PC-3 (cell line): ENCODE measurements around the gene DUSP8. TPM values are rescaled to one million over a fixed set of nuclear protein-coding genes. Genes with fewer than 3 reads are reported as not detected.
"Not testable (repeated sequence)": the region's sequence is repeated elsewhere in the genome, so short reads cannot be mapped to it uniquely, and the experiment has no call there.

ENCODE experiments used
- ATAC-seq: fragments of 200-7000 bp; cut with Tn5 transposase; 2 replicates; pipeline ENCODE4 v1.9.1; 2020; ENCODE audit warnings: mild to moderate bottlenecking, moderate library complexity
- BruUV-seq: library from RNA; stranded (reverse); fragments of 400-500 nt; replicated peaks from 2 replicates; lab custom pipeline; 2021; lab: Mats Ljungman, UMichigan
- CTCF ChIA-PET: fragments of 300-600 bp; sonication (Branson Sonifier 250); formaldehyde crosslinking; loops from one replicate; lab custom pipeline; 2022; ENCODE audit warnings: antibody characterized with exemption; lab: Charles Lee
- POLR2A ChIA-PET: fragments of 300-600 bp; sonication (Branson Sonifier 250); formaldehyde crosslinking; loops from one replicate; lab custom pipeline; 2022; ENCODE audit warnings: antibody characterized with exemption; ENCODE audit not compliant: unreplicated experiment; lab: Charles Lee
- DNase-seq: peaks from one replicate; pipeline ENCODE4 v3.0.0-alpha.2; 2015
- H2AFZ ChIP-seq: fragments of 300-600 bp; sonication (generic); 2 replicates; pipeline ENCODE4 v1.6.0; 2016; ENCODE audit warnings: antibody characterized with exemption, low read length
- H3F3A ChIP-seq: fragments of 300-600 bp; sonication (generic); one replicate; pipeline ENCODE4 v1.6.0; 2017; ENCODE audit warnings: antibody characterized with exemption, low read length, control low read depth, mild to moderate bottlenecking; ENCODE audit not compliant: unreplicated experiment
- H3K27ac ChIP-seq: fragments of 300-600 bp; sonication (generic); 2 replicates; pipeline ENCODE4 v1.5.1; 2016; ENCODE audit warnings: mild to moderate bottlenecking, low read length
- H3K27me3 ChIP-seq: fragments of 300-600 bp; sonication (generic); 2 replicates; pipeline ENCODE4 v1.6.1; 2016; ENCODE audit warnings: low read length, mixed read lengths
- H3K36me3 ChIP-seq: fragments of 300-600 bp; sonication (generic); 2 replicates; pipeline ENCODE4 v1.6.1; 2016; ENCODE audit warnings: low read depth, mixed run types, low read length, mixed read lengths
- H3K4me1 ChIP-seq: fragments of 300-600 bp; sonication (generic); 2 replicates; pipeline ENCODE4 v1.5.1; 2016; ENCODE audit warnings: low read length; ENCODE audit not compliant: insufficient read depth
- H3K4me2 ChIP-seq: fragments of 300-600 bp; sonication (generic); 2 replicates; pipeline ENCODE4 v1.6.0; 2016; ENCODE audit warnings: low read length
- H3K4me3 ChIP-seq: fragments of 300-600 bp; sonication (generic); 2 replicates; pipeline ENCODE4 v1.5.1; 2016; ENCODE audit warnings: mild to moderate bottlenecking, low read length, mixed read lengths
- H3K79me2 ChIP-seq: fragments of 300-600 bp; sonication (generic); 2 replicates; pipeline ENCODE4 v1.6.1; 2017; ENCODE audit warnings: low read length, mixed read lengths
- H3K9ac ChIP-seq: fragments of 300-600 bp; sonication (generic); 2 replicates; pipeline ENCODE4 v1.6.0; 2016; ENCODE audit warnings: mild to moderate bottlenecking, low read length
- H3K9me2 ChIP-seq: fragments of 300-600 bp; sonication (generic); replicated peaks from 2 replicates; pipeline ENCODE4 v1.6.1; 2016; ENCODE audit warnings: mixed run types, low read length, mixed read lengths
- H3K9me3 ChIP-seq: fragments of 300-600 bp; sonication (generic); 2 replicates; pipeline ENCODE4 v1.6.1; 2016; ENCODE audit warnings: low read length, mixed read lengths
- H4K20me1 ChIP-seq: fragments of 300-600 bp; sonication (generic); 2 replicates; pipeline ENCODE4 v1.6.1; 2016; ENCODE audit warnings: low read length, mixed read lengths
- CTCF ChIP-seq: fragments of 300-600 bp; sonication (generic); conservative IDR thresholded peaks from 2 replicates; pipeline ENCODE4 v1.5.1; 2017; ENCODE audit warnings: antibody characterized with exemption, low read depth, mild to moderate bottlenecking, low read length
- EZH2 ChIP-seq: fragments of 300-600 bp; sonication (generic); IDR thresholded peaks from one replicate; pipeline ENCODE4 v1.6.1; 2017; ENCODE audit warnings: antibody characterized with exemption, mild to moderate bottlenecking, low read length; ENCODE audit not compliant: unreplicated experiment
- EZH2phosphoT487 ChIP-seq: fragments of 300-600 bp; sonication (generic); IDR thresholded peaks from 2 replicates; pipeline ENCODE4 v1.6.1; 2018; ENCODE audit warnings: mild to moderate bottlenecking, antibody characterized with exemption, low read length, borderline replicate concordance
- intact Hi-C: fragments of 100-400 bp; cut with micrococcal nuclease; formaldehyde crosslinking; loops from 2 replicates; pipeline ENCODE4 v1.9.0; 2023
- total RNA-seq: library from RNA; depleted of rRNA; stranded (reverse); fragments of >200 nt; gene quantifications from 2 replicates; pipeline ENCODE4 v1.2.3, GENCODE V29; 2014

The DUSP8 gene
- total RNA-seq, 1 experiment from 2014 or later: 2.6 TPM

- ATAC-seq (no peak), DNase-seq (no peak)
- POLR2A ChIA-PET: no interaction called here
- CTCF ChIA-PET: no interaction called here
- H3K4me2 ChIP-seq: no peak overlapping the region
- intact Hi-C loops: no loop called here
- H3K4me3 ChIP-seq: no peak overlapping the region
- H3K27ac ChIP-seq: no peak overlapping the region
- no peak for TF ChIP-seq EZH2
- TF ChIP-seq CTCF: no peak
- no peak for TF ChIP-seq EZH2phosphoT487
- no peak overlapping the region for H2AFZ ChIP-seq
- no peaks in the 10 kb centered on the region for H3K9me3 ChIP-seq
- no peak overlapping the region for H3K9ac ChIP-seq
- H3K36me3 ChIP-seq: no peaks in the 10 kb centered on the region
- no peaks in the 10 kb centered on the region for H3K79me2 ChIP-seq
- H3F3A ChIP-seq: no peaks in the 10 kb centered on the region
- no peaks in the 10 kb centered on the region for H4K20me1 ChIP-seq
- H3K9me2 ChIP-seq: no peaks in the 10 kb centered on the region
- H3K27me3 ChIP-seq: 0 out of 2 replicates have a peak, but pooled peaks cover 3% of the 10 kb centered on the region
- H3K4me1 ChIP-seq: peaks cover 5% of the 10 kb centered on the region
- no TSS peak for BruUV-seq
Measured at GRCh38 chr11:1592628-1593027, 20.6 kb upstream of the DUSP8 start.

GRCh38 chr11:1589996-1590395, 17.9 kb upstream of the DUSP8 start:
- Histone ChIP-seq H3K79me2 (no peaks in the 10 kb centered on the region), H3K4me2 (no peak overlapping the region), H3K27ac (no peak overlapping the region), H3K9me3 (no peaks in the 10 kb centered on the region), H3K4me3 (no peak overlapping the region), H4K20me1 (no peaks in the 10 kb centered on the region), H3K27me3 (0 out of 2 replicates have a peak, but pooled peaks cover 3% of the 10 kb centered on the region), H3F3A (no peaks in the 10 kb centered on the region), H2AFZ (no peak overlapping the region), H3K36me3 (no peaks in the 10 kb centered on the region), H3K9ac (no peak overlapping the region), H3K4me1 (peaks cover 5% of the 10 kb centered on the region), H3K9me2 (no peaks in the 10 kb centered on the region)
- ChIA-PET POLR2A (no interaction called here), CTCF (no interaction called here)
- TF ChIP-seq EZH2phosphoT487 (no peak), CTCF (no peak), EZH2 (no peak)
- ATAC-seq (no peak), DNase-seq (no peak)
- no TSS peak for BruUV-seq
- intact Hi-C loops: no loop called here

DNA sequence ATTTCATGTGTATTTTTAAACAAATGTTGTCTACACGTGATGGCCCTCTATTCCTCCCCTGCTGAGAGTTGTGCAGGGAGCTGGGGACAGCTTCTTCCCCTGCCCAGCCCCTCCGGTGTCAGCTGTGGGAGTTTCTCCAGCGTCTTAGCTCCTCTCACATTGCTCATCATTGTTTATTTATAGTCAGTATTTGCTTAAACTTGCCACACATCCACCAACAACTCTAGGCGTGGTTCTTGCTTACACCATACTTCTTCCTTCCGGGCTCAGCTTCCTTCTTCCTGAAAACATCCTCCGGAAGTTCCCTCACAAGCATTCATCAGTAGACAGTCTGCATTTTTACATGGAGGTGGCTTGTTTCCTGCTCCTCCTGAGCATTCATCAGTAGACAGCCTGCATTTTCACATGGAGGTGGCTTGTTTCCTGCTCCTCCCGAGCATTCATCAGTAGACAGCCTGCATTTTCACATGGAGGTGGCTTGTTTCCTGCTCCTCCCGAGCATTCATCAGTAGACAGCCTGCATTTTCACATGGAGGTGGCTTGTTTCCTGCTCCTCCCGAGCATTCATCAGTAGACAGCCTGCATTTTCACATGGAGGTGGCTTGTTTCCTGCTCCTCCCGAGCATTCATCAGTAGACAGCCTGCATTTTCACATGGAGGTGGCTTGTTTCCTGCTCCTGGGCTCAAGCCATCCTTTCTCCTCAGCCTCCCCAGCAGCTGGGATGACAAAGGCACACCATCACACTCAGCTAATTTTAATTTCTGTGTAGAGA, 17.3 kb upstream of the DUSP8 start:
- ATAC-seq: peak; percentile 99
- H3K36me3 ChIP-seq, BruUV-seq, H3K79me2 ChIP-seq, H3K4me1 ChIP-seq, H3K9me3 ChIP-seq, H4K20me1 ChIP-seq, H3K9me2 ChIP-seq, intact Hi-C loops, H3K4me3 ChIP-seq, H3K27me3 ChIP-seq, H3F3A ChIP-seq, H3K27ac ChIP-seq, H3K9ac ChIP-seq: not testable (repeated sequence)
- CTCF ChIA-PET: interaction anchor here (0.6 to 1.4 kb wide), 6 partner anchors 15 to 704 kb away, joined by 3 to 9 read pairs (median 7); no protein-coding TSS in a partner anchor
- DNase-seq: peak; percentile 75
- peak overlapping the region; percentile 31 for H2AFZ ChIP-seq
- POLR2A ChIA-PET: interaction anchor here (0.6 to 0.7 kb wide), 2 partner anchors 41 to 243 kb away, joined by 3 to 16 read pairs; no protein-coding TSS in a partner anchor
- H3K4me2 ChIP-seq: peak overlapping the region; percentile 76
